Endothelial cell of umbilical vein (primary cell): ENCODE measurements around the gene ENPP5. TPM values are rescaled to one million over a fixed set of nuclear protein-coding genes. Genes with fewer than 3 reads are reported as not detected.

Source experiments
- BruUV-seq: library from RNA; stranded (reverse); fragments of 400-500 nt; replicated peaks from 2 replicates; lab custom pipeline; 2021; lab: Mats Ljungman, UMichigan
- CTCF ChIA-PET: fragments of 300-600, 350-600 bp; sonication (Branson Sonifier 250); formaldehyde crosslinking; loops from one replicate; lab custom pipeline; 2021; ENCODE audit warnings: antibody characterized with exemption, inconsistent platforms; lab: Charles Lee
- POLR2A ChIA-PET: fragments of 300-600, 350-600 bp; sonication (Branson Sonifier 250); formaldehyde crosslinking; loops from one replicate; lab custom pipeline; 2021; ENCODE audit warnings: antibody characterized with exemption, inconsistent platforms; lab: Charles Lee
- DNase-seq: peaks from one replicate; pipeline ENCODE4 v3.0.0-alpha.2; 2011; ENCODE audit warnings: low read depth, low spot score
- FAIRE-seq: peaks from 2 replicates; lab custom pipeline; 2011; peaks lifted over from hg19 to GRCh38; lab: Jason Lieb, UNC
- H2AFZ ChIP-seq: 2 replicates; pipeline ENCODE4 v1.6.0; 2012; ENCODE audit warnings: low read depth, low read length, control low read depth, inconsistent platforms
- H3K27ac ChIP-seq: 2 replicates; pipeline ENCODE4 v1.5.1; 2011; ENCODE audit warnings: low read depth, mild to moderate bottlenecking, control low read depth, low read length, moderate library complexity; ENCODE audit not compliant: insufficient read depth
- H3K27me3 ChIP-seq, 2 experiments: 2 replicates each; pipeline versions ENCODE4 v1.6.0 to v1.6.1; 2011; ENCODE audit warnings: low read length in 2 of 2, mixed read lengths in 1 of 2; ENCODE audit not compliant: control insufficient read depth in 2 of 2, insufficient read depth in 2 of 2
- H3K36me3 ChIP-seq, 2 experiments: 2 replicates in 1 of 2; 3 replicates in 1 of 2; pipeline ENCODE4 v1.5.1; 2011; ENCODE audit warnings: low read length in 2 of 2, mild to moderate bottlenecking in 1 of 2, moderate library complexity in 1 of 2; ENCODE audit not compliant: control insufficient read depth in 2 of 2, insufficient read depth in 2 of 2; ENCODE audit errors: extremely low read depth in 1 of 2
- H3K4me1 ChIP-seq: 3 replicates; pipeline ENCODE4 v1.5.1; 2011; ENCODE audit warnings: mild to moderate bottlenecking, low read length; ENCODE audit not compliant: control insufficient read depth, insufficient read depth; ENCODE audit errors: extremely low read depth
- H3K4me2 ChIP-seq: 2 replicates; pipeline ENCODE4 v1.6.1; 2011; ENCODE audit warnings: low read length, control low read depth, mixed read lengths; ENCODE audit not compliant: insufficient read depth
- H3K4me3 ChIP-seq, 3 experiments: fragments of 200-600 bp in 1 of 3; sonication (generic), shearing (Covaris generic) in 1 of 3; replicated peaks in 1 of 3; 2 replicates each; pipeline ENCODE4 v1.5.1; 2011 to 2016; ENCODE audit warnings: control low read depth in 3 of 3, low read length in 3 of 3, mild to moderate bottlenecking in 2 of 3, inconsistent platforms in 1 of 3, low read depth in 1 of 3, moderate library complexity in 1 of 3; ENCODE audit not compliant: insufficient read depth in 1 of 3
- H3K79me2 ChIP-seq: 2 replicates; pipeline ENCODE4 v1.6.0; 2012; ENCODE audit warnings: low read length, inconsistent platforms; ENCODE audit not compliant: control insufficient read depth, insufficient read depth
- H3K9ac ChIP-seq: replicated peaks from 2 replicates; pipeline ENCODE3; 2011; ENCODE audit warnings: low read length, control low read depth; ENCODE audit not compliant: insufficient read depth; ENCODE audit errors: extremely low read depth
- H3K9me1 ChIP-seq: replicated peaks from 3 replicates; pipeline ENCODE4 v1.6.0; 2011; ENCODE audit warnings: mild to moderate bottlenecking, low read length; ENCODE audit not compliant: control insufficient read depth, insufficient read depth; ENCODE audit errors: extremely low read depth
- H3K9me3 ChIP-seq: replicated peaks from 2 replicates; pipeline ENCODE4 v1.5.1; 2012; ENCODE audit warnings: low read length, inconsistent platforms; ENCODE audit not compliant: control insufficient read depth, insufficient read depth
- H4K20me1 ChIP-seq: replicated peaks from 2 replicates; pipeline ENCODE3; 2011; ENCODE audit warnings: mild to moderate bottlenecking, low read length; ENCODE audit not compliant: control insufficient read depth, insufficient read depth; ENCODE audit errors: extremely low read depth
- EZH2 ChIP-seq: IDR thresholded peaks from 2 replicates; pipeline ENCODE4 v1.6.1; 2012; ENCODE audit warnings: borderline replicate concordance, low read depth, mild to moderate bottlenecking, moderate library complexity, low read length, inconsistent platforms; ENCODE audit not compliant: severe bottlenecking
- FOS ChIP-seq: IDR thresholded peaks from 2 replicates; pipeline ENCODE4 v1.6.1; 2011; ENCODE audit warnings: mild to moderate bottlenecking, low read length, moderate library complexity, borderline replicate concordance; ENCODE audit not compliant: insufficient read depth
- GATA2 ChIP-seq: IDR thresholded peaks from 2 replicates; pipeline ENCODE4 v1.7.0; 2011; ENCODE audit warnings: low read depth, mild to moderate bottlenecking, moderate library complexity, mixed read lengths, low read length; ENCODE audit not compliant: insufficient read length, insufficient read depth
- JUN ChIP-seq: IDR thresholded peaks from 2 replicates; pipeline ENCODE4 v1.6.1; 2011; ENCODE audit warnings: borderline replicate concordance, low read depth; ENCODE audit not compliant: insufficient read length, insufficient read depth
- MYC ChIP-seq: IDR thresholded peaks from one replicate; pipeline ENCODE4 v1.6.1; 2011; ENCODE audit warnings: mild to moderate bottlenecking, low read depth, low read length
- POLR2A ChIP-seq: IDR thresholded peaks from 2 replicates; pipeline ENCODE4 v1.6.1; 2012; ENCODE audit warnings: low read depth, mild to moderate bottlenecking, control low read depth, low read length
- POLR2AphosphoS5 ChIP-seq: IDR thresholded peaks from 2 replicates; pipeline ENCODE4 v1.6.1; 2012; ENCODE audit warnings: low read depth, mild to moderate bottlenecking, control low read depth, low read length, moderate library complexity; ENCODE audit not compliant: insufficient read depth
- dilution Hi-C: fragments of 300-500 bp; cut with MboI; formaldehyde crosslinking; loops from one replicate; pipeline ENCODE4 v1.15.0; 2019; ENCODE audit warnings: low sequenced_read_pairs; ENCODE audit not compliant: extremely low pct_ligation_motif_present
- intact Hi-C: fragments of 100-400 bp; cut with micrococcal nuclease; formaldehyde crosslinking; loops from one replicate; pipeline ENCODE4 v1.10.0; 2022
- polyA plus RNA-seq, 4 experiments: library from polyadenylated mRNA; depleted of rRNA in 3 of 4; stranded (reverse) in 3 of 4; unstranded in 1 of 4; fragments of >200 nt; gene quantifications; 2 replicates each; pipeline versions ENCODE4 v1.2.1 to v1.2.3, GENCODE V29; 2011 to 2012; ENCODE audit warnings: missing spikeins in 1 of 4
- total RNA-seq: library from RNA; stranded (reverse); gene quantifications from 2 replicates; pipeline ENCODE4 v1.2.3, GENCODE V29; 2021
- TF ChIP-seq, protein P1 (sequence below): IDR thresholded peaks from 2 replicates; pipeline ENCODE4 v1.6.1; 2011; ENCODE audit not compliant: insufficient read depth, insufficient read length
- TF ChIP-seq, protein P2 (sequence below), 2 donors: IDR thresholded peaks; 1 replicate in 1 of 2; 2 replicates in 1 of 2; pipeline ENCODE4 v1.5.1; 2011; ENCODE audit warnings: low read length in 2 of 2, mild to moderate bottlenecking in 2 of 2, moderate library complexity in 2 of 2, control low read depth in 1 of 2, inconsistent platforms in 1 of 2, low read depth in 1 of 2; ENCODE audit not compliant: insufficient read depth in 1 of 2; ENCODE audit errors: extremely low read depth in 1 of 2

The ENPP5 gene
- total and polyA plus RNA-seq, 2 donors (not counting 3 experiments of a cell fraction or from before 2014, with no cell fraction given), result not detected

- Histone ChIP-seq H3K4me1 (no peaks in the 10 kb centered on the region), H4K20me1 (no peaks in the 10 kb centered on the region), H3K27me3 (no peaks in the 10 kb centered on the region), H3K9me3 (no peaks in the 10 kb centered on the region), H2AFZ (no peak overlapping the region), H3K4me2 (no peak overlapping the region), H3K9me1 (no peaks in the 10 kb centered on the region), H3K9ac (no peak overlapping the region), H3K27ac (no peak overlapping the region), H3K79me2 (no peaks in the 10 kb centered on the region), H3K4me3 (no peak overlapping the region), H3K36me3 (no peaks in the 10 kb centered on the region)
- FAIRE-seq (no peak), DNase-seq (no peak)
- dilution Hi-C loops (no loop called here), intact Hi-C loops (no loop called here)
- ChIA-PET POLR2A (interaction anchor here (1.0 kb wide), 1 partner anchor 13 kb away, joined by 4 read pairs; no protein-coding TSS in a partner anchor), CTCF (interaction anchor here (1.2 kb wide), 1 partner anchor 26 kb away, joined by 5 read pairs; no protein-coding TSS in a partner anchor)
- BruUV-seq, result no TSS peak
- TF ChIP-seq POLR2A, result no peak
- TF ChIP-seq POLR2AphosphoS5, result no peak
- TF ChIP-seq EZH2, result no peak
- no peak for TF ChIP-seq GATA2
- TF ChIP-seq, protein P1, sequence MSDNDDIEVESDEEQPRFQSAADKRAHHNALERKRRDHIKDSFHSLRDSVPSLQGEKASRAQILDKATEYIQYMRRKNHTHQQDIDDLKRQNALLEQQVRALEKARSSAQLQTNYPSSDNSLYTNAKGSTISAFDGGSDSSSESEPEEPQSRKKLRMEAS, result no peak
- TF ChIP-seq, protein P2, sequence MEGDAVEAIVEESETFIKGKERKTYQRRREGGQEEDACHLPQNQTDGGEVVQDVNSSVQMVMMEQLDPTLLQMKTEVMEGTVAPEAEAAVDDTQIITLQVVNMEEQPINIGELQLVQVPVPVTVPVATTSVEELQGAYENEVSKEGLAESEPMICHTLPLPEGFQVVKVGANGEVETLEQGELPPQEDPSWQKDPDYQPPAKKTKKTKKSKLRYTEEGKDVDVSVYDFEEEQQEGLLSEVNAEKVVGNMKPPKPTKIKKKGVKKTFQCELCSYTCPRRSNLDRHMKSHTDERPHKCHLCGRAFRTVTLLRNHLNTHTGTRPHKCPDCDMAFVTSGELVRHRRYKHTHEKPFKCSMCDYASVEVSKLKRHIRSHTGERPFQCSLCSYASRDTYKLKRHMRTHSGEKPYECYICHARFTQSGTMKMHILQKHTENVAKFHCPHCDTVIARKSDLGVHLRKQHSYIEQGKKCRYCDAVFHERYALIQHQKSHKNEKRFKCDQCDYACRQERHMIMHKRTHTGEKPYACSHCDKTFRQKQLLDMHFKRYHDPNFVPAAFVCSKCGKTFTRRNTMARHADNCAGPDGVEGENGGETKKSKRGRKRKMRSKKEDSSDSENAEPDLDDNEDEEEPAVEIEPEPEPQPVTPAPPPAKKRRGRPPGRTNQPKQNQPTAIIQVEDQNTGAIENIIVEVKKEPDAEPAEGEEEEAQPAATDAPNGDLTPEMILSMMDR (IDR thresholded peaks at IDR 0.05; ENCODE audit: extremely low read depth in 1 of 2, insufficient read depth in 1 of 2, low read depth in 1 of 2, low read length in 2 of 2), result no peak
- TF ChIP-seq MYC, result no peak
- no peak for TF ChIP-seq FOS
- TF ChIP-seq JUN, result no peak
Measured at GRCh38 chr6:46116289-46116688, 54.5 kb downstream of the ENPP5 start.
